Smooth muscle cell of bladder (primary cell): ENCODE results near the gene CASQ1. TPM values are rescaled to one million over a fixed set of nuclear protein-coding genes. Genes with fewer than 3 reads are reported as not detected.

Experiments used
- total RNA-seq: library from RNA; depleted of rRNA; stranded (reverse); fragments of >200 nt; gene quantifications from 2 replicates; pipeline ENCODE4 v1.2.3, GENCODE V29; 2014

CASQ1 gene
- not detected in 2 replicates for total RNA-seq

GRCh38 chr1:160189649-160190625 is at the start of gene CASQ1:
Gene CASQ1, plus strand, starts transcription at chr1:160190575. Its CDS starts 177 bp downstream, at chr1:160190752.

GRCh38 chr1:160151303-160151702 is 39.1 kb upstream of the CASQ1 start, which contains the start of gene ATP1A4:
Gene ATP1A4, plus strand, starts transcription at chr1:160151603. Its CDS starts 438 bp downstream, at chr1:160152041.

GRCh38 chr1:160205242-160206035 is 15.1 kb downstream of the CASQ1 start, which contains the start of gene PEA15:
Gene PEA15, plus strand, starts transcription at chr1:160205384. Its CDS starts 6,161 bp downstream, at chr1:160211545.

Other genes with a start within 250 kb of the CASQ1 start
- gene IGSF9, start 245.0 kb upstream of the CASQ1 start, total RNA-seq = under 0.01 TPM in 1 of 2 replicates, not detected in the other
- gene SLAMF9, start 236.3 kb upstream of the CASQ1 start, total RNA-seq = 0.28 and 0.46 TPM in 2 replicates
- 3.3 and 3.7 TPM in 2 replicates for gene PIGM, start 158.6 kb upstream of the CASQ1 start, total RNA-seq
- gene KCNJ10, start 120.4 kb upstream of the CASQ1 start, total RNA-seq = under 0.01 TPM in 1 of 2 replicates, not detected in the other
- gene KCNJ9, start 109.0 kb upstream of the CASQ1 start, total RNA-seq = under 0.01 TPM in 2 replicates
- 23.2 and 32.3 TPM in 2 replicates for gene IGSF8, start 92.0 kb upstream of the CASQ1 start, total RNA-seq
- 0.65 and 4.1 TPM in 2 replicates for gene ATP1A2, start 74.8 kb upstream of the CASQ1 start, total RNA-seq
- not detected in 2 replicates for gene ATP1A4, start 39.0 kb upstream of the CASQ1 start, total RNA-seq
- gene PEA15, start 14.8 kb downstream of the CASQ1 start, total RNA-seq = 43.0 and 51.7 TPM in 2 replicates
- gene DCAF8, start 72.0 kb downstream of the CASQ1 start, total RNA-seq = 76.7 and 89.7 TPM in 2 replicates
- 46.0 and 47.5 TPM in 2 replicates for gene PEX19, start 94.6 kb downstream of the CASQ1 start, total RNA-seq
- gene COPA, start 152.7 kb downstream of the CASQ1 start, total RNA-seq = 361 and 396 TPM in 2 replicates
- 83.9 and 89.6 TPM in 2 replicates for gene NCSTN, start 152.8 kb downstream of the CASQ1 start, total RNA-seq
- under 0.01 TPM in 1 of 2 replicates, not detected in the other for gene NHLH1, start 176.5 kb downstream of the CASQ1 start, total RNA-seq
- gene VANGL2, start 210.0 kb downstream of the CASQ1 start, total RNA-seq = not detected in 2 replicates